ENCODE results near the gene PRKG1. TPM values are rescaled to one million over a fixed set of nuclear protein-coding genes. Genes with fewer than 3 reads are reported as not detected.
A peak's percentile ranks its signal among the peaks of the same experiment; 100 is the strongest.

The PRKG1 gene
- total RNA-seq, 1 donor from 2014 or later, result 22.8 TPM

GRCh38 chr10:51694086-51694768 is 619.9 kb downstream of the PRKG1 start:
- H3K27ac Mint-ChIP-seq (ENCODE audit: unreplicated experiment), result no peak overlapping the region
- peaks cover 11% of the 10 kb centered on the region for H3K36me3 Mint-ChIP-seq (ENCODE audit: low read depth)
- no peaks in the 10 kb centered on the region for H3K27me3 Mint-ChIP-seq (ENCODE audit: low read depth)
- no peak for DNase-seq (ENCODE audit: low spot score)
- peaks cover 6% of the 10 kb centered on the region for H3K9me3 Mint-ChIP-seq (ENCODE audit: low read depth)
- no peak overlapping the region for H3K4me3 Mint-ChIP-seq (ENCODE audit: unreplicated experiment)
- TF ChIP-seq, protein P1, sequence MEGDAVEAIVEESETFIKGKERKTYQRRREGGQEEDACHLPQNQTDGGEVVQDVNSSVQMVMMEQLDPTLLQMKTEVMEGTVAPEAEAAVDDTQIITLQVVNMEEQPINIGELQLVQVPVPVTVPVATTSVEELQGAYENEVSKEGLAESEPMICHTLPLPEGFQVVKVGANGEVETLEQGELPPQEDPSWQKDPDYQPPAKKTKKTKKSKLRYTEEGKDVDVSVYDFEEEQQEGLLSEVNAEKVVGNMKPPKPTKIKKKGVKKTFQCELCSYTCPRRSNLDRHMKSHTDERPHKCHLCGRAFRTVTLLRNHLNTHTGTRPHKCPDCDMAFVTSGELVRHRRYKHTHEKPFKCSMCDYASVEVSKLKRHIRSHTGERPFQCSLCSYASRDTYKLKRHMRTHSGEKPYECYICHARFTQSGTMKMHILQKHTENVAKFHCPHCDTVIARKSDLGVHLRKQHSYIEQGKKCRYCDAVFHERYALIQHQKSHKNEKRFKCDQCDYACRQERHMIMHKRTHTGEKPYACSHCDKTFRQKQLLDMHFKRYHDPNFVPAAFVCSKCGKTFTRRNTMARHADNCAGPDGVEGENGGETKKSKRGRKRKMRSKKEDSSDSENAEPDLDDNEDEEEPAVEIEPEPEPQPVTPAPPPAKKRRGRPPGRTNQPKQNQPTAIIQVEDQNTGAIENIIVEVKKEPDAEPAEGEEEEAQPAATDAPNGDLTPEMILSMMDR (IDR thresholded peaks at IDR 0.05), result no peak
- peaks cover 28% of the 10 kb centered on the region for H3K4me1 Mint-ChIP-seq (ENCODE audit: low read depth)

DNA sequence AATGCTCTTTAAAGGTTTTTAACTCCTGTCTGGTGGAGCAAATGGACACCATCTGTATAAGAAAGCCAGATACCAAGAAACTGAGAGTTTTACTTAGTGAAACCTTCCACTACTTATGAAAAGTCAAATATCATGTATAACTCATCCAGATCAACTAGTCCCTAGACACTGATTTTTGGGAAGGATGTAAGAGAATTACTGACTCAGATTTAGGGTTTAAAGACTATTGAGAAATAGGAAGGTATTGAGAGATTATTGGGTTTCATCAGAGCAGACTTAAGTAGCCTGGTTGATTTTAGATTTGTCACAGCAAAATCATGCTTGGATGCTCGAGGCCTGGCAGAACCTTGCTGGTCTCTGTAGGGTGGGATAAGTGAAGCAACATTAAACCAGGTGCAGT is 622.0 kb downstream of the PRKG1 start:
- DNase-seq (ENCODE audit: low spot score), result no peak
- Mint-ChIP-seq H3K9me3 (ENCODE audit: low read depth) (no peaks in the 10 kb centered on the region), H3K27me3 (ENCODE audit: low read depth) (no peaks in the 10 kb centered on the region), H3K27ac (ENCODE audit: unreplicated experiment) (no peak overlapping the region), H3K4me3 (ENCODE audit: unreplicated experiment) (no peak overlapping the region), H3K4me1 (ENCODE audit: low read depth) (peaks cover 36% of the 10 kb centered on the region), H3K36me3 (ENCODE audit: low read depth) (peaks cover 12% of the 10 kb centered on the region)
- TF ChIP-seq, protein P1 (IDR thresholded peaks at IDR 0.05), result no peak

- no peaks in the 10 kb centered on the region for H3K27me3 Mint-ChIP-seq (ENCODE audit: low read depth)
- H3K27ac Mint-ChIP-seq (ENCODE audit: unreplicated experiment), result peak overlapping the region; percentile 100
- H3K9me3 Mint-ChIP-seq (ENCODE audit: low read depth), result no peaks in the 10 kb centered on the region
- H3K4me1 Mint-ChIP-seq (ENCODE audit: low read depth), result peaks cover 36% of the 10 kb centered on the region
- H3K4me3 Mint-ChIP-seq (ENCODE audit: unreplicated experiment), result peak overlapping the region; percentile 99
- H3K36me3 Mint-ChIP-seq (ENCODE audit: low read depth), result peaks cover 12% of the 10 kb centered on the region
- DNase-seq (ENCODE audit: low spot score), result no peak
- TF ChIP-seq, protein P1 (IDR thresholded peaks at IDR 0.05), result no peak
Observed at GRCh38 chr10:51698473-51699063, 624.3 kb downstream of the PRKG1 start.

DNA sequence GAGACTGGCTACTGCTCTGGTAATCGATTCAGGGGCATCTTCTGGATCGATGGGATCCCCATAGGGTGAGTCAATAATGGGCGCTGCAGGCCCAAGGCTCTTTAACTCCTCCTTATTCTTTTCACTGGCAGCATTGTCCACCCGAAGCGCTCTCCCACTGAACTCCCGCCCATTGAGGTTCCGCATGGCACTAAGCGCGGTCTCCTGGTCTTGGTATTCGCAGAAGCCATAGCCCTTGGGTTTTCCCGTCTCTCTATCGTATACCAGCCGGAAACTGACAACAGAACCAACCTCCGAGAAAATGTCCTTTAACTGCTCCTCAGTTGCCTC is 624.8 kb downstream of the PRKG1 start:
- H3K27ac Mint-ChIP-seq (ENCODE audit: unreplicated experiment), result peak overlapping the region; percentile 100
- TF ChIP-seq, protein P1 (IDR thresholded peaks at IDR 0.05), result no peak
- no peaks in the 10 kb centered on the region for H3K27me3 Mint-ChIP-seq (ENCODE audit: low read depth)
- H3K4me1 Mint-ChIP-seq (ENCODE audit: low read depth), result peaks cover 36% of the 10 kb centered on the region
- peaks cover 12% of the 10 kb centered on the region for H3K36me3 Mint-ChIP-seq (ENCODE audit: low read depth)
- no peak for DNase-seq (ENCODE audit: low spot score)
- peak overlapping the region; percentile 99 for H3K4me3 Mint-ChIP-seq (ENCODE audit: unreplicated experiment)
- H3K9me3 Mint-ChIP-seq (ENCODE audit: low read depth), result no peaks in the 10 kb centered on the region

GRCh38 chr10:51699475-51700227 is 625.4 kb downstream of the PRKG1 start, which contains the start of gene CSTF2T:
Gene CSTF2T, minus strand, starts transcription at chr10:51699595. Its CDS starts 46 bp downstream, at chr10:51699549.
- no peaks in the 10 kb centered on the region for H3K9me3 Mint-ChIP-seq (ENCODE audit: low read depth)

More at GRCh38 chr10:51699475-51700227, 625.4 kb downstream of the PRKG1 start, which contains the start of gene CSTF2T:
- DNase-seq (ENCODE audit: low spot score), result no peak
- TF ChIP-seq, protein P1 (IDR thresholded peaks at IDR 0.05), result no peak
- H3K36me3 Mint-ChIP-seq (ENCODE audit: low read depth), result peaks cover 12% of the 10 kb centered on the region
- no peaks in the 10 kb centered on the region for H3K27me3 Mint-ChIP-seq (ENCODE audit: low read depth)
- peak within 1 kb of the TSS; percentile 100 for H3K27ac Mint-ChIP-seq (ENCODE audit: unreplicated experiment)
- peak within 1 kb of the TSS; percentile 99 for H3K4me3 Mint-ChIP-seq (ENCODE audit: unreplicated experiment)
- H3K4me1 Mint-ChIP-seq (ENCODE audit: low read depth), result peaks cover 36% of the 10 kb centered on the region

Measured in chondrocyte (in vitro differentiated cells).